GM19468 (cell line): ENCODE results near the gene CPLX3.

ENCODE experiments used
- ATAC-seq: cut with Tn5 transposase; IDR thresholded peaks from one replicate; pipeline ENCODE4 v1.9.1; 2021; ENCODE audit warnings: mild to moderate bottlenecking, moderate library complexity, moderate number of reproducible peaks; ENCODE audit not compliant: unreplicated experiment; ENCODE audit errors: extremely low read depth

Gene CPLX3

GRCh38 chr15:74866090-74866489 is 39.7 kb downstream of the CPLX3 start:
- no peak for ATAC-seq

- no peak for ATAC-seq
These were observed 41.1 kb downstream of the CPLX3 start for GRCh38 chr15:74867466-74868038.

- ATAC-seq = no peak
These were observed 41.6 kb downstream of the CPLX3 start for GRCh38 chr15:74868059-74868458.

- ATAC-seq = no peak
These were observed 42.9 kb downstream of the CPLX3 start for GRCh38 chr15:74869372-74869725.

- peak; percentile 38 for ATAC-seq
These were observed 43.4 kb downstream of the CPLX3 start for GRCh38 chr15:74869726-74870407.

- no peak for ATAC-seq
These were observed 44.2 kb downstream of the CPLX3 start for GRCh38 chr15:74870436-74871215.

GRCh38 chr15:74872702-74873035 is 46.2 kb downstream of the CPLX3 start:
- ATAC-seq = no peak

- ATAC-seq = peak; percentile 64
These were observed 46.8 kb downstream of the CPLX3 start, which contains the start of gene SCAMP2 for GRCh38 chr15:74873036-74873755. Gene SCAMP2, minus strand, starts transcription at chr15:74873365. Its CDS starts 110 bp downstream, at chr15:74873255.

GRCh38 chr15:74873756-74874424 is 47.5 kb downstream of the CPLX3 start:
- no peak for ATAC-seq

- ATAC-seq = no peak
These were observed 51.8 kb downstream of the CPLX3 start for GRCh38 chr15:74878273-74878672.
